Measurements from ENCODE around the gene ADGRV1.

Gene ADGRV1

GRCh38 chr5:91178461-91178860 lies 619.9 kb downstream of the ADGRV1 start:
- DNase-seq: no peak

- no peak for DNase-seq
These were observed 620.4 kb downstream of the ADGRV1 start for GRCh38 chr5:91179018-91179417.

GRCh38 chr5:91180506-91180905 lies 621.9 kb downstream of the ADGRV1 start:
- DNase-seq: no peak

GRCh38 chr5:91182763-91183162 lies 624.2 kb downstream of the ADGRV1 start:
- no peak for DNase-seq

- DNase-seq: no peak
These were observed 625.1 kb downstream of the ADGRV1 start for GRCh38 chr5:91183743-91184142.

- DNase-seq: no peak
These were observed 627.5 kb downstream of the ADGRV1 start for GRCh38 chr5:91186101-91186500.

- DNase-seq: no peak
These were observed 628.4 kb downstream of the ADGRV1 start for GRCh38 chr5:91187032-91187431.

- no peak for DNase-seq
These were observed 630.2 kb downstream of the ADGRV1 start for GRCh38 chr5:91188755-91189154.

- no peak for DNase-seq
These were observed 631.1 kb downstream of the ADGRV1 start for GRCh38 chr5:91189480-91190313.

- DNase-seq: no peak
These were observed 631.7 kb downstream of the ADGRV1 start for GRCh38 chr5:91190314-91190690.

- no peak for DNase-seq
These were observed 636.3 kb downstream of the ADGRV1 start for GRCh38 chr5:91194824-91195381.

GRCh38 chr5:91200692-91201091 lies 642.1 kb downstream of the ADGRV1 start:
- no peak for DNase-seq

GRCh38 chr5:91206103-91206502 lies 647.5 kb downstream of the ADGRV1 start:
- DNase-seq: no peak

GRCh38 chr5:91206734-91207133 lies 648.1 kb downstream of the ADGRV1 start:
- no peak for DNase-seq

GRCh38 chr5:91207248-91207647 lies 648.7 kb downstream of the ADGRV1 start:
- no peak for DNase-seq

GRCh38 chr5:91211997-91212713 lies 653.6 kb downstream of the ADGRV1 start:
- no peak for DNase-seq

GRCh38 chr5:91212714-91213092 lies 654.1 kb downstream of the ADGRV1 start:
- DNase-seq: no peak

All from stimulated activated CD4-positive, alpha-beta T cell treated with anti-CD3 and anti-CD28 coated beads, Interleukin-2, amount 100 ng/mL, for 48 hours (primary cell).